ENCODE results near the gene ATRX. TPM values are rescaled to one million over a fixed set of nuclear protein-coding genes. Genes with fewer than 3 reads are reported as not detected.
"Not testable (repeated sequence)": the region's sequence is repeated elsewhere in the genome, so short reads cannot be mapped to it uniquely, and the experiment has no call there.

The ATRX gene
- total and polyA plus RNA-seq, 2 of the 8 experiments (the other 6 are each of a cell fraction or from before 2014, with no cell fraction given): 28.4 to 97.8 TPM

GRCh38 chrX:77831544-77831943 lies 45.5 kb upstream of the ATRX start:
- FAIRE-seq; H3K36me3 ChIP-seq (ENCODE audit: control insufficient read depth in 2 of 4, insufficient read depth in 4 of 4, low read length in 3 of 4); POLR2A ChIA-PET (ENCODE audit: partially characterized antibody): not testable (repeated sequence)

GRCh38 chrX:77821989-77822388 lies 36.0 kb upstream of the ATRX start:
- H3K79me1 ChIP-seq (ENCODE audit: low read depth, low read length); H3K9ac ChIP-seq (replicated peaks in 1 of 4; ENCODE audit: extremely low read depth in 1 of 4, low read depth in 3 of 4, low read length in 3 of 4); H3K4me1 ChIP-seq (replicated peaks in 1 of 4; ENCODE audit: control insufficient read depth in 3 of 4, insufficient read depth in 4 of 4, low read length in 3 of 4); H3K36me3 ChIP-seq (ENCODE audit: control insufficient read depth in 2 of 4, insufficient read depth in 4 of 4, low read length in 3 of 4); H4K20me1 ChIP-seq (replicated peaks in 1 of 2; ENCODE audit: control insufficient read depth in 1 of 2, insufficient read depth in 2 of 2, low read length in 2 of 2); H4K91ac ChIP-seq (replicated peaks; ENCODE audit: insufficient read length, low read length); H4K8ac ChIP-seq (ENCODE audit: extremely low read depth, insufficient read depth, low read length); H4K5ac ChIP-seq (ENCODE audit: insufficient read length, low read depth, low read length); H2BK5ac ChIP-seq (ENCODE audit: low read depth, low read length); H3K56ac ChIP-seq (replicated peaks; ENCODE audit: insufficient read length, low read depth, low read length); H3K14ac ChIP-seq (ENCODE audit: insufficient read length); H2BK120ac ChIP-seq (replicated peaks; ENCODE audit: low read depth, low read length); H3K9me3 ChIP-seq (ENCODE audit: insufficient read depth in 2 of 2, low read depth in 1 of 2, low read length in 1 of 2); H2BK20ac ChIP-seq (ENCODE audit: low read length); H3K79me2 ChIP-seq (ENCODE audit: control insufficient read depth in 1 of 2, insufficient read depth in 2 of 2, low read length in 2 of 2); H2AK5ac ChIP-seq (ENCODE audit: low read depth, low read length); H3K4me2 ChIP-seq (ENCODE audit: insufficient read depth in 1 of 2, low read depth in 2 of 2, low read length in 2 of 2); H2AFZ ChIP-seq (ENCODE audit: low read length); H3K18ac ChIP-seq (ENCODE audit: extremely low read depth, low read length); H2BK15ac ChIP-seq (ENCODE audit: low read length); H3K27ac ChIP-seq (ENCODE audit: low read depth, low read length); H3K27me3 ChIP-seq (replicated peaks in 1 of 4; ENCODE audit: control insufficient read depth in 3 of 4, extremely low read depth in 1 of 4, insufficient read depth in 3 of 4, low read length in 3 of 4); POLR2A ChIA-PET (ENCODE audit: partially characterized antibody); H3K23ac ChIP-seq (ENCODE audit: insufficient read length); H3K4me3 ChIP-seq (ENCODE audit: extremely low read depth in 1 of 4, insufficient read depth in 2 of 4, low read depth in 3 of 4, low read length in 4 of 4); DNase-seq (ENCODE audit: low read depth in 1 of 2, low spot score in 2 of 2); H3K23me2 ChIP-seq (ENCODE audit: low read depth, low read length); CTCF ChIA-PET (ENCODE audit: partially characterized antibody); FAIRE-seq; H3K4ac ChIP-seq (replicated peaks; ENCODE audit: insufficient read length, low read depth, low read length); H2BK12ac ChIP-seq (ENCODE audit: low read depth, low read length): not testable (repeated sequence)
- no CpG with 5 or more reads among the region's 2 CpGs for WGBS, 2 experiments (ENCODE audit: extremely low coverage in 1 of 2, insufficient coverage in 1 of 2, insufficient read length in 1 of 2, insufficient replicate concordance in 2 of 2, low coverage in 1 of 2, low lambda C conversion rate in 2 of 2, missing lambda C conversion rate in 1 of 2)

More at GRCh38 chrX:77831544-77831943, 45.5 kb upstream of the ATRX start:
- DNase-seq (ENCODE audit: low read depth in 1 of 2, low spot score in 2 of 2); H2BK5ac ChIP-seq (ENCODE audit: low read depth, low read length); H3K18ac ChIP-seq (ENCODE audit: extremely low read depth, low read length); H4K91ac ChIP-seq (replicated peaks; ENCODE audit: insufficient read length, low read length); H3K23ac ChIP-seq (ENCODE audit: insufficient read length); H2BK12ac ChIP-seq (ENCODE audit: low read depth, low read length); H3K4me3 ChIP-seq (ENCODE audit: extremely low read depth in 1 of 4, insufficient read depth in 2 of 4, low read depth in 3 of 4, low read length in 4 of 4); H3K14ac ChIP-seq (ENCODE audit: insufficient read length); H2AK5ac ChIP-seq (ENCODE audit: low read depth, low read length); H3K23me2 ChIP-seq (ENCODE audit: low read depth, low read length); H3K4ac ChIP-seq (replicated peaks; ENCODE audit: insufficient read length, low read depth, low read length); H3K56ac ChIP-seq (replicated peaks; ENCODE audit: insufficient read length, low read depth, low read length); H3K79me2 ChIP-seq (ENCODE audit: control insufficient read depth in 1 of 2, insufficient read depth in 2 of 2, low read length in 2 of 2); H3K4me2 ChIP-seq (ENCODE audit: insufficient read depth in 1 of 2, low read depth in 2 of 2, low read length in 2 of 2); H3K4me1 ChIP-seq (replicated peaks in 1 of 4; ENCODE audit: control insufficient read depth in 3 of 4, insufficient read depth in 4 of 4, low read length in 3 of 4); CTCF ChIA-PET (ENCODE audit: partially characterized antibody); H3K9ac ChIP-seq (replicated peaks in 1 of 4; ENCODE audit: extremely low read depth in 1 of 4, low read depth in 3 of 4, low read length in 3 of 4); H2AFZ ChIP-seq (ENCODE audit: low read length); H2BK15ac ChIP-seq (ENCODE audit: low read length); H3K79me1 ChIP-seq (ENCODE audit: low read depth, low read length); H3K27me3 ChIP-seq (replicated peaks in 1 of 4; ENCODE audit: control insufficient read depth in 3 of 4, extremely low read depth in 1 of 4, insufficient read depth in 3 of 4, low read length in 3 of 4); H3K9me3 ChIP-seq (ENCODE audit: insufficient read depth in 2 of 2, low read depth in 1 of 2, low read length in 1 of 2); H2BK120ac ChIP-seq (replicated peaks; ENCODE audit: low read depth, low read length); H3K27ac ChIP-seq (ENCODE audit: low read depth, low read length); H2BK20ac ChIP-seq (ENCODE audit: low read length); H4K20me1 ChIP-seq (replicated peaks in 1 of 2; ENCODE audit: control insufficient read depth in 1 of 2, insufficient read depth in 2 of 2, low read length in 2 of 2); H4K8ac ChIP-seq (ENCODE audit: extremely low read depth, insufficient read depth, low read length); H4K5ac ChIP-seq (ENCODE audit: insufficient read length, low read depth, low read length): not testable (repeated sequence)
- 88% methylated on average over 5 of the region's 5 CpGs; no CpG with 5 or more reads in 1 of the 2 experiments for whole genome bisulfite sequencing, 2 experiments (ENCODE audit: extremely low coverage in 1 of 2, insufficient coverage in 1 of 2, insufficient read length in 1 of 2, insufficient replicate concordance in 2 of 2, low coverage in 1 of 2, low lambda C conversion rate in 2 of 2, missing lambda C conversion rate in 1 of 2)

All from H1 (cell line).